Pons (tissue), 1 donor: Measurements from ENCODE around the gene B3GALNT1.

Source experiments
- DNase-seq: peaks from one replicate; pipeline ENCODE4 v3.0.0-alpha.2; 2016; ENCODE audit warnings: low spot score

Gene B3GALNT1, protein sequence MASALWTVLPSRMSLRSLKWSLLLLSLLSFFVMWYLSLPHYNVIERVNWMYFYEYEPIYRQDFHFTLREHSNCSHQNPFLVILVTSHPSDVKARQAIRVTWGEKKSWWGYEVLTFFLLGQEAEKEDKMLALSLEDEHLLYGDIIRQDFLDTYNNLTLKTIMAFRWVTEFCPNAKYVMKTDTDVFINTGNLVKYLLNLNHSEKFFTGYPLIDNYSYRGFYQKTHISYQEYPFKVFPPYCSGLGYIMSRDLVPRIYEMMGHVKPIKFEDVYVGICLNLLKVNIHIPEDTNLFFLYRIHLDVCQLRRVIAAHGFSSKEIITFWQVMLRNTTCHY

DNA sequence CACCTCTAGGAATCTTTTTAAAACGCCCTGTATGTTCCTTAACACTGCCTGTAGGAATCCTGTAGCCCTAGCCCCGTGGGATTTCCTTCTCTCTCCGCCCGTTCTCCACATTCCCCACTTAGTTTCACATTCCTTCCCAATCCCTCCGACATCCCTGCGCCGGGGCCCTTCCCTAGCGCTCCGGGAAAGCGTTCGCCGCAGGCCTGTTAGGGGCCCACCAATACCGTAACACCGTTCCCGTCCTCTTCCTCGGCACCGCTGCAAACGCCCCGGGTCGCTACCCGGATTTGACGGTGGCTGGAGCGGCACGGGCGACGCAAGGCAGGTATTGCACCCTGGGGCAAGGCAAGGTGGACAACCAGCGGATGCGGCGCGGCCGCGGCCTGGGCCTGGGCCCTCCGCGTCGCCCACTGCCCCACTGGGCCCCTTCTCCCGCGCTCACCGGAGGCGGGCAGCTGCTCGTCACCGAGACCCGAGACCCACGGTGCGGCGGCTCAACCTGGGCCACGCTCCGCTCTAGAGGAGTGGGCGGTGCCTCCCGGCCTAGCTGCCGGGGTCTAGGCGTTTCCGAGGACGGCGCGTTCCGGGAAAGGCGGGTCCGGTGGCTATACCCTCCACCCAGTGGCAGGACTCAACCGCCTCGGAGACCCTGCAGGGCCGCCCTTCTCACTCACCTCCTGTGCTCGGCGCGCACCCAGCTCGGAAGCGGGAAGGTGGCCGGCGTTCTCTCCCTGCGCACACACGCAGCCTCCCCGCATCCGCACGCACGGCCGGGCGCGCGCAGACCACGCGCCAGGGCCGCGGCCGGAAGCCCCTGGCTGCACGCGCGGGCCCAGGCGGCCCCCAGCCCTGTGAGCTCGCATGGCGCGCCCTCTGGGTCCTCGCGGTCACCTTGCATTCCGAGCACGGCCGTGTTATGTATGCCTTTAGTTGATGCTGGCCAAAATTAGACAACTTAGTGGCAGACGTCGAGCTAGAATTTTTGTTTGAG is at the start of gene B3GALNT1:
TSS of gene B3GALNT1 (minus strand) at position 789 of the 991 bp plus-strand sequence. CDS start 18,595 bp downstream, outside the sequence.
- peak; percentile 26 for DNase-seq

DNA sequence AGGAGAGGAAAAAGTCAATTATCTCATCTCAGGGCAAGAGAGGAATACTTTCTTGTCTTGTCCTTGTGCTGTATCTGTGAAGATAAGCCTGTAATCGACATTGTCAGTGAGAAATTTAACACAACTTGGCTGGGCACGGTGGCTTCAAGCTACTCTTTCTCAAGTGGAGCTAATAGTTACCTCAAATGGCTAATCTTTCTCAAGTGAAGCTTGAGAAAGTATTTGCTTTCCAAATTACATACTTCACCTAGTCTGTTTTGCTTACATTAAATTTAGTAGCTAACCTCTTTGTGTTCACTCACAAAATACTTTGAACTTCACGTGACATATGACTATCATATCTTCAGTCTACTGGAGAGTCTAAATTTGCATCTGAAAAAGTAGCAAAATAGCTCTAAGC is 48.3 kb upstream of the B3GALNT1 start:
- no peak for DNase-seq

DNA sequence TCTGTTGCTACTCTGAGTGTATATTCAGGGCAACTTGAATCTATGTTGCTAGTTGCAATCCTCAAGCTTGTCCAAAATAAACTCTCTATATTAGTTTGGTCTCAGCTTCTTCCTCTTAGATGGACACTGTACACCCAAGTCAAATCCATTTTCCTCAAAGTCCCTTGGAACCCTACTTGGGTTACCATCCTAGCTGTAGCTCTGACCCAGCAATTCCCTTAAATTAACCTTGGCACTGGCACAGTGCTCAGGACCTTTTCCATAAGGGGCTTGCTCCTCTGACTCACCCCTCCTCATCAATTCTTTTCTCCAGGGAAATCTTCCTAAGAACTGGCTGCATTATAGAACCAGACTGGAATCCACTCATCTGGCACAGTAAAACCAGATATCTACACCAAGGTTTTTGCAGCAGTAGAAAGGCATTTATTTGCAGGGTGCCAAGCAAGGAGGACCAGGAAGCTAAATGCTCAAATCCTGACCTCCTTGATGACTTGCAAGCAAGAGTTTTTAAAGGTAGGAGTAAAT is 44.9 kb upstream of the B3GALNT1 start:
- no peak for DNase-seq

DNA sequence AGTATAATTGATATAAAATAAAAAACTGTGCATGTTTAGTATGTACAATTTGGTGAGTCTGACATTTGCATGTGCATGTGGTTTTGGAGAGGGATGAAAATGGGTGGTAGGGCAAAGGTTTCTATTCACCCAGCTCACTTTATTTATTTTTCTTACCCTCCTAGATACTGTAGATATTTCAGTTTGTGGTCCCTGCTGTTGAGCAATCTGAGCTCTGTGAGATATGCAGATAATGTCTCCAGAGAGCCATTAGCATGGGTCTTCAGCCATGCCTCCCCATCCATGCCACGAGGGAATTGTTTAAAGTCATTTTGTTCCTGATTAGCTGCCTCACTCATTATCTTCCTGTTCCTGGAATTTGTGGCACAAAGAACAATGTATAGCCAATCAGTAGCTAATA is 44.4 kb upstream of the B3GALNT1 start:
- DNase-seq = no peak

DNA sequence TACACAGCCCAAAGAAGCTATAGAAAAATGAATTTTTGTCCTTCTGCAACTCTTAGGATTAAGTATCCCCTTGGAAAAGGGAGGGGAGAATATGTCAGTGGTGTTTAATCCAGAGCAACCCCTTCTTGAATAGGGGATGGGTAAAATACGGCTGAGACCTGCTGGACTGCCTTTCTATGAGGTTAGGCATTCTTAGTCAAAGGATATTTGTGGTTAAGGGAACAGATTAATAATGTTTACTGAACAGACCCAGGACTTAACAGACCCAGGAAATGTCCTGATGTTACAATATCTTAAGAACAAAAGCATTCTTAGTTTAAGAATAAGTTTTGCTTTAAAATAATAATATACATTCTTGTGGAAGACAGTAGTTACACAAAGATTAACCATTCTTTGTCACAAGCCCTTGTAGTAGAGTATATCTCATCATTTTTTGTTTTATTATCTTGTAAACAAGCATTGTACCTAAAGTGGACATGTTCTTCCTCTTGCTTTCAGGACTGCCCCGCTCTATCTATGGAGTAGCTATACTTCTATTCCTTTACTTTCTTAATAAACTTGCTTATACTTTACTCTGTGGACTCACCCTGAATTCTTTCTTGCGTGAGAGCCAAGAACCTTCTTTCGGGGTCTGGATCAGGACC is 43.8 kb upstream of the B3GALNT1 start:
- no peak for DNase-seq

DNA sequence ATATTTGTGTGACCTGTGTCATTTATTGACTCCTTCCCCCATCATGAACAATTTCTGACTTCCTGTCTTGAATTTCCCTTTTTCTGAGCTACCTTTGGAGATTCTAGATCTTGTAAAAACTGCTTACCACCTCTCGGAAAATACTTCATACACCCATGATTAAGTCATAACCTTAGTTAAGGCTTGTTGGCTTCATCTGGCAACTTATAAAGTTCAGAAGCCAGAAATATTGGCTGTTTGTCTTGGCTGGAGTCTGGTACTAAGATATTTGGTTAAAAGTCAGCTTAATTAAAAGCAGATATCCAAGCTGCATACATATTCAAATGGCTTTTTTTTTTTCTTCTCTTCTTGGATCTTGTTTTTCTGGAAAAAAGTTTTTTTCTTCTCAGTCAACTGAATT is 37.3 kb upstream of the B3GALNT1 start:
- DNase-seq = no peak

DNA sequence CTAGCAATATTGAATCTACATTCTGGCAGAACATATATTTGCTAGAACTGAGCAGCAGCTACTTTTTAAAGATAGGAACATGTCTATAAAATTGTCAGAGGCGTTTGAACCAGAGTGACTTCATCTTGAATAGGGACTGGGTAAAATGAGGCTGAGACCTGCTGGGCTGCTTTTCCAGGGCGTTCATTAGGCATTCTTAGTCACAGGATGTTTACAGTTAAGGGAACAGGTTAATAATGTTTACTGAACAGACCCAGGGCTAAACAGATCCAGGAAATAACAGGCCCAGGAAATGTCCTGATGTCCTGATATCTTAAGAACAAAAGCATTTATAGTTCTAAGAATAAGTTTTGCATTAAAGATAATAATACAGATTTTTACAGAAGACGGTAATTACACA is 34.5 kb upstream of the B3GALNT1 start:
- DNase-seq = no peak

DNA sequence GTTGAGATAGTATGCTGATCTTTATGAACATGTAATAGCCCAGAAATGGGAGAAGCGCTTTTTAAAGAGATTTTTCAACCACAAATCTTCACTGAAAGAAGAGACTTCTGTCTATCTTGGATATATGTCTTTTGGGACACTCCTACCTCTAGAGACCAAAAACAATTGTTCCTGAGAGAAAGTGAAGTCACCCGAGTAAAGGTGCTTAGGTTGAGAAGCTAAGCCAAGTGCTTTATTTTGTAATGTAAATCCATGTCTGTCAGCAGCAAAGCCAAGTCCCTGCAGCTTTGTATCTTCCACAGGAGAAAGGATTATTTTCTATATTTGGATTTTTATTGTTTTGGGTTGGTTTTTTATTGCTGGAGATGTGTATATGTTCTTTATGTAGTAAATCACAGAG is 32.1 kb upstream of the B3GALNT1 start:
- no peak for DNase-seq

DNA sequence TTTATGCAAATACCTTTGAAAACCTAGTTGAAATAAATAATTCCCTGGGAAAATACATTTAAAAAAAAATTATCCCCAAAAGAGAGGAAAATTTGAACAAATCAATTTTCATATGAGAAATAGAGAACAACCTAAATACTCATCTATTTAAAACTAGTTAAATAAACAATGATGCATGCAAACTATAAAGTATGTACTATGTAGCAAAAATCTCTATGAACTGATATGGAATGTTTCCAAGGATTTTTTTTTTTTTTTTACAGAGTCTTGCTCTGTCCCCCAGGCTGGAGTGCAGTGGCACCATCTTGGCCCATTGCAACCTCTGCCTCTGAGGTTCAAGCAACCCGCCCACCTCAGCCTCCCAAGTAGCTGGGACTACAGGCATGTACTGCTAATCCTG is 27.2 kb upstream of the B3GALNT1 start:
- no peak for DNase-seq

DNA sequence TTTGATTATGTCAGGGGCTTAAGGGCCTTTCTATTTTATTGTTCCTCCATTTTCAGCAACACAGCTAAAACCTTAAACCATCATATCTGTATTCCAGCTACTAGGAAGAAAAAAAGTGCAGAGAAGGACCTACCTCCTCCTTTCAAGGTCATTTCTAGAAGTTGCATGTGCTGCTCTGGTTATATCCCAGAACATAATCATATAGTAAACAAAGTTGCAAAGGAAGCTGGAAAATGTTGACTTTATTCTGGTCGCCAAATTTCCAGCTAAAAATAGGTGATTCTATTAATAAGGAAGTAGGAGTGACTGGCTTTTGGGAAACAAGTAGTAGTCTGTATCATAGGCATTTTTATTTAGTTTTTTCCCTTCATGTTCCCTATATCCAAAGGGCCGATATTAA is 21.3 kb upstream of the B3GALNT1 start:
- DNase-seq = no peak

DNA sequence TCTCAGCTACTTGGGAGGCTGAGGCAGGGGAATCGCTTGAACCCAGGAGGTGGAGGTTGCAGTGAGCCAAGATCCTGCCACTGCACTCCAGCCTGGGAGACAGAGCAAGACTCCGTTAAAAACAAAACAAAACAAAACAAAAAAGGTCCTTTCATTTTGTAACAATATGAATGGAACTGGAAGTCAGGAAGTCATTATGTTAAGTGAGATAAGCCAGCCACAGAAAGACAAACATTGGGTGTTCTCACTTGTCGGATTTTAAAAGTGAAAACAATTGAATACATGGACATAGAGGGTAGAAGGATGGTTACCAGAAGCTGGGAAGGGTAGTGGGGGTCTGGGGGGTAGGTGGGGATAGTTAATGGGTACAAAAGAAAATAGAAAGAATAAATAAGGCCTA is 12.5 kb upstream of the B3GALNT1 start:
- no peak for DNase-seq

DNA sequence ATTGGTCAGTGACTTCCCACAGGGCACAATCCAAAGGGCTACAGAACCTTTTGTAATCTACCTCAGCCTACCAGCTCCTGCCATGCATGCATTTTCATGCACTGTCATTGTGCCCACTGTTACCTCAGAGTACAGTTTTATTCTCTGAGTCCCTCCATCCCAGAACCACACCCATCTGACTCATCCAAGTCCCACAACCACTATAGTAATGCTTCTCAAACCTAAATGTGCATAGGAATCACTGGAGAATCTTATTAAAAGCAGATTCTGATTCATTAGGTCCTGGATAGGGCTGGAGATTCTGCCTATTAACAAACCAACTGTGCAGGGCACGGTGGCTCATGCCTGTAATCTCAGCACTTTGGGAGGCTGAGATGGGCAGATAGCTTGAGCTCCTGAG is 3.7 kb upstream of the B3GALNT1 start:
- DNase-seq = no peak

DNA sequence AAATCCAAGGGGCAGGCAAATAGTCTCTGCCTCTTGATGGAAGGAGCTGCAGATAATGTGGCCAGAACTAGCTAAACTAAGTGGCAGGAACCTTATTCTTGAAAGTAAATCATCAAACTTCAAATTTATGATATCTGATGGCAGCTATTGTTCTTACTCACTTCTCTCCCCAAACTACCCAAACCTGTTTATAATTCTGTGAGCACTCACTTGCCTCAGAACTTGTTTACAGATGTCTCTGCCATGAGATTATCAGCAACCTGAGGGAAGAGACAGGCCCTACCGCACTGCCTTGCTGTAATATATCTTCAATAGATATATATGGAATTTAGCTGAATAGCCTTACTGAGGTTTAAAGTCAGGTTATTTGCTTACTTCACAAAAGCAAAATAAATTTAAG is 2.2 kb upstream of the B3GALNT1 start:
- DNase-seq = no peak

DNA sequence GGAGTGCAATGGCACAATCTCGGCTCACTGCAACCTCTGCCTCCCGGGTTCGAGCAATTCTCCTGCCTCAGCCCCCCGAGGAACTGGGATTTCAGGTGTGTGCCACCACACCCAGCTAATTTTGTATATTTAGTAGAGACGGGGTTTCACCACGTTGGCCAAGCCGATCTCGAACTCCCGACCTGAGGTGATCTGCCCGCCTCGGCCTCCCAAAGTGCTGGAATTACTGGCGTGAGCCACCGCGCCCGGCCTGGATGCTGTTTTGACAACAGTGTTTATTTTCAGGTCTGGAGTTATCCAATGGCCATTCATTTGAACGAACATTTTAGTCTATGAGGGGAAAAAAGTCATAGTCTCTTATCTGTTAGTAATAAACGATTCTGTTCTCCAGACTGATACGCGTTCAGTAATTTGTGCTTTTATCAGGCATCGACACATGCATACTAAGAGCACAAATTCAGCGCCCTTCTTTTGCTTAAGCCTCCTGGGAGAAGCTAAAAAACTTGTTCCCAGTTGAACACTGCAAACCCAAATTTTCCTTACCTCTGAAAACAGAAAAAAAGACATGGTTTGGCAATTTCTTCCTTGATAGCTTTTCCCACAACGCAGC is 1.3 kb downstream of the B3GALNT1 start:
- DNase-seq = no peak

DNA sequence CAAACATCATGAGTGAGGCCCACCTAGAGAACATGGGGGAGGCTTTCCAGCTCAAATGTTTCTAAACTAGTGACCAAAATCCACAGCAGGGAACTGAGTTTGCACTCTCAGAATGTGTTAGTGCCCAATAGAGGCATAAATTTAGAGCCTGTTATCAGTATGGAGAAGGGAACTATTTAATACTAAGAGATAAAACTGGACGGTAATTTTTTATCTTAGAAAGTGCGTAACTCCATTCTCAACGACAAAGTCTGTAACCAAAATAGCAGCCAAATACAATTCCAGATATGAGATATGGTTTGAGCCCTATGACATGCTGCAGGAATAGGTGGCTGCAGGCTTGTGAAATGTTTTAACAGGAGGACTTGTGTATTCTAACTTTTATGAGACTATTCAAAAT is 3.5 kb downstream of the B3GALNT1 start:
- DNase-seq = no peak

DNA sequence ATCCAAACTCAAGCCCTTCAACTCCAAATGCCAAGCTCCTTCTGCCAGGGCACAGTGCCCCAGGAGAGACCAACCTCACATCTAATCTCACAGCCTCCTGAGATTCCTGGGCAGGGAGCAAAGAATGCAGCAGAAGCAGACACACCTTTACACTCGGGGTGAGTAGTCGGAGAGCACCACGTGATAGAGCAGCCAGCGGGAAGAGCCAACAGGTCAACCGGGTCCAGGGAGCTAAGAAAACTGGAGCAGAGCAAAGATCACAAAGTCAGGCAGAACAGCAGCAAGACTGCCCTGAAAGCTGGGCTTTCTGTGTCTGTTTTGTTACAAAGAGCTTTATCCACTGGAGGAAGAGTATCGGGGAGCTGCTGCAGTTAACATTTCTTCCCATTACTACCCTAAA is 4.2 kb downstream of the B3GALNT1 start:
- no peak for DNase-seq

DNA sequence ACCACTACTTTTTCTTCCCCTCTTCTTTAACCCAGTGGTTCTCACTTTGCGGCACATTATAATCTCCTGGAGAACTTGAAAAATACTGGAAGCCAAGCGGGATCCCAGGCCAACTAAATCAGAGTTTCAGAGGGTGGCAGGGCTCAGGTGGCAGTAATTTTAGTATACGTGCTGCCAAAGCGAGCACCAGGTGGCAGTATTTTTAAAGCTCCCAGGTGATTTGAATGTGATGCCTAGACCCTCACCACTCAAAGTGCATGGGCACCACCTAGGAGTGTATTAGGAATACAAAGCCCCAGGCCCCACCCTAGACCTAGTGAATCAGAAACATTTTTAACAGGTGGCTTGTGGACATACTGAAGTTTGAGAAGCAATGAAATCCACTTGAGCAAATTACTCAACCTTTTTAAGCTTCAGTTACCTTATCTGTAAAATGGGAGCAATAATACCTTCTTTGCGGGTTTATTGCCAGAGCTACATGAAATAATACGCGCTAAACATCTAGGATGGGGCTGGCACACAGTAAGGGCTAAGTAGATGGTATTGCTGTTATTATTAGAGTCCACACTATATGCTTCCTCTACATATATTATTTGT is 8.3 kb downstream of the B3GALNT1 start:
- no peak for DNase-seq

DNA sequence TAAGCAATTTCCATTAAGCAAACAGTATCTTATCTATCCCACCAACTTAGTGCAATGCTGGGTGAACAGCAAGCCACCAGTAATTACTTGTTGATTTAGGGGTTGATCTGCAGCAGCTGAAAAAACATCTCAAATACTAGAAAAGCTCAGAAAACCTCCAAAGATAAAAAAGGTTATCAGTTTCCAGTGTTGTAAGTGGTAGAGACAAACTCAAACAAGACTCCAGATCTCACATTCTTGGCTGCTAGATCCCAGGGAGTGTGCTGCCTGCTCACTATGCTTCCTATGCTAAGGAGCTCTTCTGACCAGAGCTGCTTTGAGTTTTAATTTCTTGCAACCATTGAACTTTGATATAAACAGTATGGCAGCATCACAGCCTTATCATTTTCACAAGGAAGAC is 11.3 kb downstream of the B3GALNT1 start:
- no peak for DNase-seq

DNA sequence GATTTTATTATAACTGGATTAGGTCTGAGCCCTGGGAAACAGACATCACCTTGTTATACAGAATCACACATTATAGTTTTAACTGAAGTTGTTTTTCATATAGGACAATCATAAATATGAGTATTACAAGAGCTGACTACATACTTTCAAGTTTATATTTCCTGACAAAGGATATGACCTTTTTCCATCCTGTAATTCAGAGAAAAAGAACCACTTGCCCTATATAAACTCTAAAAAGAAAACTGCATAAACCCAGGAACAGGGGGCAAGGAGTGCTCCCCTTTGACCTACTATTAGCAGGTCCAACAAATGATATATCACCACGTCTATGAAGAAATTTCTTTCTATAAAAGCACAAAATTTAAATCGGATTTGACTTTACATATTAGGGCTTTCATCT is 20.9 kb downstream of the B3GALNT1 start:
- DNase-seq = no peak

DNA sequence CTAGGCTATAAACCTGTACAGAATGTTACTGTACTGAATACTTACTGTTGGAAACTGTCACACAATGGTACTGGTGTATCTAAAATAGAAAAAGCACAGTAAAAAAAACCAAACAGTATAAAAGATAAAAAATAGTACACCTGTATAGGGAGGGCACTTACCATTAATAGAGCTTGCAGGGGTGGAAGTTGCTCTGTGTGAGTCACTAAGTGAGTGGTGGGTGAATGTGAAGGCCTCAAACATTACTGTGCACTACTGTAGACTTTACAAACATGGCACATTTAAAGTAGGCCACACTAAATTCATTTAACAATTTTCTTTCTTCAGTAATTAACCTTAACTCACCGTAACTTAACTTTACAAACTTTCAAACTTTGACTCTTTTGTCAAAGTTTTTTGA is 22.0 kb downstream of the B3GALNT1 start:
- no peak for DNase-seq

DNA sequence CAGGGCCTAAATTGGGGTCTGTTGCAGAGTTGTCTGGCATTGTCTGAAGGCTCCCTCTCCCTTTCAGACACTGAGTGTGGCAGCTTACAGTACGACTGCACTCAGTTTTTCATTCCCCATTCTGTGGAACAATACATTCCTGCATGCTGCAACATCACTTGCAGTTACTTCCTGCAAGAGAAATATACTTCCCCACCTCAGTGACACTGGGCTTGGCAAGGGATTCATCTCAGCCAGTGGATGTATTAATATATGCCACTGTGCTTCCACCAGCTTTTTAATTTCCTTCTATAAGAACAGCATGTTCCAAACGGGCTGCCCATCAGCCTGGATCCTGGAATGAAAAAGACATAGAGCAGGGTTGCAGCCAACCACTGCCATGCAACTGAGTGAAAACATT is 23.1 kb downstream of the B3GALNT1 start:
- DNase-seq = no peak

DNA sequence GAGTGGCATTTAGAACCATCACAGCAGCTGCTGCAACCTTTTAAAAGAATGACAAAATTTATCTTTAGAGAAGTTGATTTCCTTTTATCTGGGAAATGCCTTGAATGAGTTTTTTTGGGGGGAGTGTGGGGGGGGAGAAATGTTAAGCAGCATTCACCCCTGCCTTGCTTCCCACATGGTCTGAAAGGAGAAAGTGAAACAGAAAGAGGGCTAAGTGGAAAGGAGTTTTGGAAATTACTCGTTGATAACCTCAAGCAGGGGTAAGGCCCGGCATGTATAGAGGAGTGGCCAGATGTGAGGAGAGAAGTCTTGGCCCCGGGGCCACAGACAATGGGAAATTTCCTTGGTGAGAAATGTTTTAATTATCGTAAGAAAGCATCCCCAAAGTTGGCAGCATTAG is 23.5 kb downstream of the B3GALNT1 start:
- DNase-seq = no peak
